Measurements from ENCODE around the gene ARHGAP9.
A peak's percentile ranks its signal among the peaks of the same experiment; 100 is the strongest.

Gene ARHGAP9

DNA sequence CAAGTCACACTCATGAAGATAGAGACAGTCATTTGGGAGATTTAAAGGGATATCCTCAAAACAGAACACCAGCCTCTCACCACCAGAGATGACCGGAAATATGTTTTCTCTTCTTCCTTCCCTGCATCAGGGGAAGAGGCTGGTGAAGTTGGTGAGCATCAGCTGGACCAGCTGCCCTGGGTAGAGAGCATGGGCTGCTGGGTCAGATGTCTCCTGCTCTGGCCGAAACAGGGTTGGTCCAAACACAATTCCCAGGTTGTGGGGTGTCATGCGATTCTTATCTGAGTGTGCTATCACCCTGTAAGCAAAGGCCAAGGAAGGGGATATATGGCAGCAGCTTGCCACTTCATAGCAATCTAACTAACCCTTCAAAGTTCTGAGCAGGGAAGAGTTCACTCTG is 7.3 kb downstream of the ARHGAP9 start:
- no peak for DNase-seq (ENCODE audit: low read depth)

DNA sequence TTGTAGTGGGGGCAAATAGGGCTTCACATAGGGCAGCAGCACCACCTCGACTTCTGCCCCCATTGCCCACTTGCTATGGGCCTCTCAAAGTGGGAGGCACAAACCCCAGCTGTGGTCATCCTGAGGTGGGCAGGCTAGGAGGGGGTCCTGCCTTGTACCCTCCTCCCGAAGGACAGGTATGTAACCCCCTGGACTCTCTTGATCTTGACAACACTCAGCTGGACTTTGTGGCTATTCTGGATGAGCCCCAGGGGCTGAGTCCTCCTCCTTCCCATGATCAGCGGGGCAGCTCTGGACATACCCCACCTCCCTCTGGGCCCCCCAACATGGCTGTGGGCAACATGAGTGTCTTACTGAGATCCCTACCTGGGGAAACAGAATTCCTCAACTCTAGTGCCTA is 8.0 kb downstream of the ARHGAP9 start:
- DNase-seq (ENCODE audit: low read depth) = no peak

DNA sequence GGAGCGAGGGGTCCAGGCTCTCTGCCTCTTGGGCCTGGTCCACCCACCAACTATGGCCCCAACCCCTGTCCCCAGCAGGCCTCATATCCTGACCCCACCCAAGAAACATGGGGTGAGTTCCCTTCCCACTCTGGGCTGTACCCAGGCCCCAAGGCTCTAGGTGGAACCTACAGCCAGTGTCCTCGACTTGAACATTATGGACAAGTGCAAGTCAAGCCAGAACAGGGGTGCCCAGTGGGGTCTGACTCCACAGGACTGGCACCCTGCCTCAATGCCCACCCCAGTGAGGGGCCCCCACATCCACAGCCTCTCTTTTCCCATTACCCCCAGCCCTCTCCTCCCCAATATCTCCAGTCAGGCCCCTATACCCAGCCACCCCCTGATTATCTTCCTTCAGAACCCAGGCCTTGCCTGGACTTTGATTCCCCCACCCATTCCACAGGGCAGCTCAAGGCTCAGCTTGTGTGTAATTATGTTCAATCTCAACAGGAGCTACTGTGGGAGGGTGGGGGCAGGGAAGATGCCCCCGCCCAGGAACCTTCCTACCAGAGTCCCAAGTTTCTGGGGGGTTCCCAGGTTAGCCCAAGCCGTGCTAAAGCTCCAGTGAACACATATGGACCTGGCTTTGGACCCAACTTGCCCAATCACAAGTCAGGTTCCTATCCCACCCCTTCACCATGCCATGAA is 8.6 kb downstream of the ARHGAP9 start:
- DNase-seq (ENCODE audit: low read depth) = no peak

DNA sequence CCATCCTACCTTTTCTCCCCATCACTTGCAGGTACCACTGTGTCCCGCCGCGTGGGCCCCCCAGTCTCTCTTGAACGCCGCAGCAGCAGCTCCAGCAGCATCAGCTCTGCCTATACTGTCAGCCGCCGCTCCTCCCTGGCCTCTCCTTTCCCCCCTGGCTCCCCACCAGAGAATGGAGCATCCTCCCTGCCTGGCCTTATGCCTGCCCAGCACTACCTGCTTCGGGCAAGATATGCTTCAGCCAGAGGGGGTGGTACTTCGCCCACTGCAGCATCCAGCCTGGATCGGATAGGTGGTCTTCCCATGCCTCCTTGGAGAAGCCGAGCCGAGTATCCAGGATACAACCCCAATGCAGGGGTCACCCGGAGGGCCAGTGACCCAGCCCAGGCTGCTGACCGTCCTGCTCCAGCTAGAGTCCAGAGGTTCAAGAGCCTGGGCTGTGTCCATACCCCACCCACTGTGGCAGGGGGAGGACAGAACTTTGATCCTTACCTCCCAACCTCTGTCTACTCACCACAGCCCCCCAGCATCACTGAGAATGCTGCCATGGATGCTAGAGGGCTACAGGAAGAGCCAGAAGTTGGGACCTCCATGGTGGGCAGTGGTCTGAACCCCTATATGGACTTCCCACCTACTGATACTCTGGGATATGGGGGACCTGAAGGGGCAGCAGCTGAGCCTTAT is 9.2 kb downstream of the ARHGAP9 start:
- no peak for DNase-seq (ENCODE audit: low read depth)

DNA sequence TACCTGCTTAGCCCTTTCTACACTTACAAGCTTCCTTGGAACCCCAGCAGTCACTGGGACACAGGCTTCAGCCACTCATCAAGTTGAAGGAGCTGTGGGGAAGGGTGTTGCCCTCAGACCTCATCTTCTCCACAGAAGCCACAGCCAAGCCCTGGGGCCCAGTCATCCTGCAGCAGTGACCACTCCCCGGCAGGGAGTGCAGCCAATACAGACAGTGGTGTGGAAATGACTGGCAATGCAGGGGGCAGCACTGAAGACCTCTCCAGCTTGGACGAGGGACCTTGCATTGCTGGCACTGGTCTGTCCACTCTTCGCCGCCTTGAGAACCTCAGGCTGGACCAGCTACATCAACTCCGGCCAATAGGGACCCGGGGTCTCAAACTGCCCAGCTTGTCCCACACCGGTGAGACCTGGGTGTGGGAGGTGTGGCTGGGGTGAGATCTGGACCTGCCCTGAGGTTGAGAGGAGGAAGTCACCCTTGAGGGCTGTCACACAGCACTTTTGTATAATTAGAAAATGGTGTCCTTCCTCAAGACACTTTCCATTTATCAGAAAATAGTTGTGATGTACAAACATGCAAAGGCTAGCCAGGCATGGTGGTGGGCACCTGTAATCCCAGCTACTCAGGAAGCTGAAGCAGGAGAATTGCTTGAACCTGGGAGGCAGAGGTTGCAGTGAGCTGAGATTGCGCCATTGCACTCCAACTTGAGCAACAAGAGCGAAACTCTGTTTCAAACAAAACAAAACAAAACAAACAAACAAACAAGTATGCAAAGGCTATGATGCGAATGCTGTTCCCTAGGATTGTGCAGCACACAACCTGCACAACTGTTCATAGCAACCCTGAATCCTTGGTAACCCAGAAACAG is 10.1 kb downstream of the ARHGAP9 start:
- DNase-seq (ENCODE audit: low read depth) = no peak

DNA sequence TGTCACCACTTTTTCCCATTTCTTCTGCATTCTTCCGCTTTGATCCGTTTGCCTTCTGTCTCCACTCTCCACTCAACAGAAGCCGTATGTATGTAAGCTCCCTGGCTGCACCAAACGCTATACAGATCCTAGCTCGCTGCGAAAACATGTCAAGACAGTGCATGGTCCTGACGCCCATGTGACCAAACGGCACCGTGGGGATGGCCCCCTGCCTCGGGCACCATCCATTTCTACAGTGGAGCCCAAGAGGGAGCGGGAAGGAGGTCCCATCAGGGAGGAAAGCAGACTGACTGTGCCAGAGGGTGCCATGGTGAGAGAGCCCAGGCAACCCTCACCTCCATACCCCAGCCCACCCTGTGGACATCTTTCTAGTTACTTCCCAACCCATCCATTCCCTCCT is 11.8 kb downstream of the ARHGAP9 start:
- no peak for DNase-seq (ENCODE audit: low read depth)

DNA sequence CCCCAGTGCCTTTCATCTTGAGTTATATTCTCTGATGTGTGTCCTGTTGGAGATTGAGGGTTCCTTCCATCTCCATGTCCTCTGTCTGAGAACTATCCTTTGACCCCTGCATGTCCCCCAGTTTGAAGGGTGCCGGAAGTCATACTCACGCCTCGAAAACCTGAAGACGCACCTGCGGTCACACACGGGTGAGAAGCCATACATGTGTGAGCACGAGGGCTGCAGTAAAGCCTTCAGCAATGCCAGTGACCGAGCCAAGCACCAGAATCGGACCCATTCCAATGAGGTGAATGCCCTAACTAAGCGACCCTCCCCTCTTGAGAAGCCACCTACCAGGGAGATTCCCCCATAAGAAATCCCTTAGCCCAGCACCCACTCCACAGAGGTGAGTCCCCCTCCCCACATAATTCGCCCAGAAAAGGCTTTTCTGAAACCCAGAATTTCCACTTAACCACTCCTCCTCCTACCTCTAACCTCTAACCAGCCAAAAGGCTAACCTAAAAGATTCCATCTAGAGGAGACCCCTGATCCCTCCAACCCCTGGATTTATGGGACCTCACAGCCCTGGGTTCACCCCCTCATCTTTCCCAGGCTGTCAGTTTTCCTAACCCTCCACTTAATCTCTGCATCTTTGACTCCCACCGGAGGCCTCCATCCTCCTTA is 12.3 kb downstream of the ARHGAP9 start:
- no peak for DNase-seq (ENCODE audit: low read depth)

DNA sequence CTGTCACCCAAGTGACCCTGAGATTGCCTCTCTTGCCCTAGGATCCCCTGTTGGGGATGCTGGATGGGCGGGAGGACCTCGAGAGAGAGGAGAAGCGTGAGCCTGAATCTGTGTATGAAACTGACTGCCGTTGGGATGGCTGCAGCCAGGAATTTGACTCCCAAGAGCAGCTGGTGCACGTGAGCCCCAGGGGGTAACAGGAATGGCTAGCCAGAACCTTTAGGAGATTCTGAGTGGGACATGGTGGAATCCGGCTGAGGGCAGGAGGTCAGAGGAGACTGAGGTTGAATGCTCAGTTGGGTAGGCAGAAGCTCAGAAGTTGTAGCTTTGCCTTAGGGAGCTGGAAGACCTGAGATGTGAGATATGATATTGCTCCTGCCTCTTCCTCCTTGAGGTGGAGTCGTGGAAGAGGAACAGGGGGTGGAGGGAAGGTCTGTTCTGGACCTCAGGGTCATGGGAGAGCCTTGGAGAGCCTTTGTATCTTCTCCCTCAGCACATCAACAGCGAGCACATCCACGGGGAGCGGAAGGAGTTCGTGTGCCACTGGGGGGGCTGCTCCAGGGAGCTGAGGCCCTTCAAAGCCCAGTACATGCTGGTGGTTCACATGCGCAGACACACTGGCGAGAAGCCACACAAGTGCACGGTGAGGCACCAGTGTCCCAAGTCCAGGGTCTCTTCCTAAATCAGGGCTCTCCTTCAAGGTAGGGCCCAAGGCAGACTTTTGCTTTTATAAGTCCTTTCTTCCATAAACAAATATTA is 13.7 kb downstream of the ARHGAP9 start:
- DNase-seq (ENCODE audit: low read depth) = no peak

DNA sequence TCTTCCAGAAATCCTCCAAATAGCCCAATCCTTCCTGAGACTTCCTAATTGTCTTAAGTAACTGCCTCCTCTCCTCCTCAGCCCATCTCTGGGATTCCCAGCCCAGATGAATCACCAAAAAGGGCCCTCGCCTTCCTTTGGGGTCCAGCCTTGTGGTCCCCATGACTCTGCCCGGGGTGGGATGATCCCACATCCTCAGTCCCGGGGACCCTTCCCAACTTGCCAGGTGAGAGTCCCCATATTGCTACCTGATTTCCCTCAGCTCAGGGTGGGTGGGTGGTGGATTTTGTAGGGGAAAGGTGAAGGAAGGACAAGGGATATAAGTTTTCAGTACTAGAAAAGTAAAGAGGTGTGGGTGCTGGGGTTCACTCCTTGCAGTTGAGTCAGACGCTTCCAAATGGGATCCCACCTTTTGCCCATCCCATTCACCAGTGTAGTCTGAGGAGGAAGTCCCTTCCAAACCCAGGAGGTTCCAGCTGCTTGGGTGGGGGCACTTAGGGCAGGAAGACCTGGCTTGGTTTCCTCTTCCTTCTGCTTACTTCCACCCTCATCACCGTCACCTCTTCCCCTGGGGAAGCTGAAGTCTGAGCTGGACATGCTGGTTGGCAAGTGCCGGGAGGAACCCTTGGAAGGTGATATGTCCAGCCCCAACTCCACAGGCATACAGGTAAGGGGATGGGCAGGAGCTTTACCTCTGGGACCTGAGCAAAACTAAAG is 14.5 kb downstream of the ARHGAP9 start:
- no peak for DNase-seq (ENCODE audit: low read depth)

DNA sequence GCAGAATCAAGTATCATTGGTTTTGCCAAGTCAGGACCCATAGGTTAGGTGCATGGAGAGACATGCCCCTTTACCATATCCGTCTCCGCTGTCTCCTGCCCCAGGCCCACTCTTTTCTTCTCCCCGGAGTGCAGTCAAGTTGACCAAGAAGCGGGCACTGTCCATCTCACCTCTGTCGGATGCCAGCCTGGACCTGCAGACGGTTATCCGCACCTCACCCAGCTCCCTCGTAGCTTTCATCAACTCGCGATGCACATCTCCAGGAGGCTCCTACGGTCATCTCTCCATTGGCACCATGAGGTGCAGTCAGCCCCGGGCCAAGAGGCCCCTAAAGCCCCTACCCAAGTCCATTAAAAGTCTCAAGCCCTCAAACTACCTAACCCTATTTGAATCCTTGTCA is 15.1 kb downstream of the ARHGAP9 start:
- DNase-seq (ENCODE audit: low read depth) = no peak

DNA sequence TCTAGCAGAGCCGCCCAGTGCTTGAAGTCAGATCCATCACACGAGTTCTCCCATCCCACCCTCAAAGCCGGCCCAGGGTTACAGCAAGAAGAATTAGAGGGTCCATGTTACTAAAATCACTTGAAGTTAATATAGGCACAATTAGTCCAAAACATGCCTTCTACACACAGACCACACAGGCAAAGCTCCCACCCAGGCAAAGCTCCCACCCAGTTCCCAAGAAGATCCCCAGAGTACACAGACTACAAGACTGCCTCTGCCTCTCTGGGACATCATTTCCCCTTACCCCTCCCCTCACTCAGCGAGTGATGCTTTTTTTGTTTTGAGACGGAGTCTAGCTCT is 16.8 kb downstream of the ARHGAP9 start:
- no peak for DNase-seq (ENCODE audit: low read depth)

DNA sequence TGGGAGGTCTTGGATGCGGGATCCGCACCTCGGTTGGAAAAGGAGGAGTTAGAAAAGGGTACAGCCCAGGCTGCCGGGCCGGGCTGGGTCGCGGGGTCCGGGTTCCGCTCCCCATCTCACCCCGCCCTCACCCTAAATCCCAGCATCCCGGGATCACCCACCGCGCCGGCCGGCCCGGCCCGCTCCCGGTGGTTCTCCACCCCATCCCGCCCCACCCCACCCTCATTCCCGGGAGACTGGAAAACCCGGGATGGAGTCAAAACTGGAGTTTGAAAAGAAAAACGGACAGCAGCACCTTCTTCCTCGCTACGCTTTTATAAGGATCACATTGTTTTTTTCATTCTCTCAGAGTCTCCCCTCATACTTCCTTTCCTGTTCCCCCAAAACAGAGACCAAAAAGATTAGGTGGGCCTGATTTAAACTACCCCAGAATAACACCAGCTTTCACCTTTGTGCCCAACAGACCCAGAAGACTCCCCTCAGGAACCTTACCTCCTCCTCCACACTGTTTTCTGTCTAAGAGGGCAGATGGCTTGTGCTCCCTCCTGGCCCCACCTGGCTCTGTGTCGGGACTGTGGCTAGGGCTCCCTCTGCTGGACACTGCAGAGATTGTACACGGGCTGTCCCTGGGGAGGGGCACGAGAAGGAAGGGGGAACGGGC is 17.3 kb downstream of the ARHGAP9 start:
- DNase-seq (ENCODE audit: low read depth) = peak; percentile 82

DNA sequence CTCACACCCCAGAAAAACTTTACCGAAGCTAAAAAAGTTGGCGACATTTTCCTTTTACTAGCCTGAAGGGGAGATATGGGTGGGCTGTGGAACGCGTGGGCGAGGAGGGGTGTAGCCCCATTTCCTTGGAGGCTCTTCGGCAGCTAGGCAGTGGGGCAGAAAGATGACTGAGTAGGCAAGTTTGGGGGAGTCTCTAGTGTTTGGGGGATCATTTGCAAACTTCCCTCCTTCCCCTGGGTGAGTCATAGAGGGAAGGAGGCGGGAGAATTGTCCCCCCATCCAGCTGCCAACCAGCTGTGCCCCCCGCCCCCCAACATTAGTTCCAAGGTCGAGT is 17.8 kb downstream of the ARHGAP9 start:
- DNase-seq (ENCODE audit: low read depth) = no peak

DNA sequence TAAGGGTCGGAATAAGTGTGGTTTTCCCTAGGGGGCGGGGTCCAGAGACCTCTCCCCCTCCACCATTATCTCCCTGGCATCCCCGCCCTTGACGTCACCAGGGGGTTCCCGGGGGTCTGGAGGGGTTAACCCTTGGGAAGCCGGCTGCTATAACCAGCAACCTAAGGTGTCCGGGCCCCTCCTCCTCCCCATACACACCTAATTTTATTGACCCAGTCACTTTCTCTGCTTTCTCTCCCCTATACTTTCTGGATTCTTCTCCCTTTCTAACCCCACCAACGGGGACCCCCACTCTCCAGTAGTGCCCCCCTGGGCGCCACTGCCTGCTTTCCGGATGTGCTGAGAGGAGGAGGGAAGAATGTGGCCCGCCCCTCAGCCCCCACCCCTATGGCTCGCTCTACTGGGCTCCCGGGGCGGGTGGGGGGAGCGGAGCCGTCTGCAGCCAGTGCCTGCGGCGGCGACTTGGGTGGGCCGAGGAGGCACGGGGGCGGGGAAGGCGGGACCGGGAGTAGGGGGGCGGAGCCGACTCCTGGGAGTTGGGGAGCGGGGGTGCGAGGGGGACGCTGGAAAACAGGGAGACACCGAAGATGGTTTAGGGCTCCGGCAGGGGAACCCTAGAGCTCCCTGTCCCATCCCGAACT is 18.3 kb downstream of the ARHGAP9 start:
- DNase-seq (ENCODE audit: low read depth) = no peak

DNA sequence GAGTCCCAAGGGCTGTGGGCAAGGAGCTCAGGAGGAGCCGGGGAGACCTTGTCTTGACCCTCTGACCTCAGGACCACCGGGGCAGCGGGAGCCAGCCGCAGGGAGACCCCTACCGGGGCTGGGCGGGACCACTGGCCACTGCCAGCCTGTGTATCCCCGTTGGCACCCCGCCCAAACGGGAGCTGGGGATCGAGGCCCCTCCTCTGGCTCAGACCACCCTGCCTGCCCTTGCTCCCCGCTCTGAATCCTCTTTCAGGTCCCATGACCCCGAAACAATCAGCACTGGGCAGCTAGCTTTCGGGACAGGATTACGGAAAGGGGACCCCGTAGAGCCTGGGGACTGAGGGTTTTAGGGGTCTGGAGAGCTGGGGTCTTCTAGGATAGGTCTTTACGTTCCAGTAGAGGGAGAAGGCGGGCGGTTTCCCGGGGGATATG is 18.8 kb downstream of the ARHGAP9 start:
- no peak for DNase-seq (ENCODE audit: low read depth)

DNA sequence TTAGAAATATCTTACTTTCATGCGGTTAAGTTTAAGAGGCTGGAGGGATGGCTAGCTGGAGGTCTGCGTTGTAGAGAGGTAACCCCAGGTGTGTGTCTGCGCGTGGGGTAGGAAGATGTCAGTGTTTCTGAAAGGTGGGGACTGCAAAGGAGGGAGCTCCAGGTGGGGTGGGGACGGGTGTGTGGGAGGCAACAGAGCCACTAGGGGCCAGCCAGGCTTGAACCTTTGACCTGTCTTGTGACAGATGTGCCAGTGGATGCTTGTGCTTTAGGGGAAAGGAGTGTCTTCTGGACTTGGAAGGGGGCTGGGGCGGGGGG is 19.2 kb downstream of the ARHGAP9 start:
- no peak for DNase-seq (ENCODE audit: low read depth)

DNA sequence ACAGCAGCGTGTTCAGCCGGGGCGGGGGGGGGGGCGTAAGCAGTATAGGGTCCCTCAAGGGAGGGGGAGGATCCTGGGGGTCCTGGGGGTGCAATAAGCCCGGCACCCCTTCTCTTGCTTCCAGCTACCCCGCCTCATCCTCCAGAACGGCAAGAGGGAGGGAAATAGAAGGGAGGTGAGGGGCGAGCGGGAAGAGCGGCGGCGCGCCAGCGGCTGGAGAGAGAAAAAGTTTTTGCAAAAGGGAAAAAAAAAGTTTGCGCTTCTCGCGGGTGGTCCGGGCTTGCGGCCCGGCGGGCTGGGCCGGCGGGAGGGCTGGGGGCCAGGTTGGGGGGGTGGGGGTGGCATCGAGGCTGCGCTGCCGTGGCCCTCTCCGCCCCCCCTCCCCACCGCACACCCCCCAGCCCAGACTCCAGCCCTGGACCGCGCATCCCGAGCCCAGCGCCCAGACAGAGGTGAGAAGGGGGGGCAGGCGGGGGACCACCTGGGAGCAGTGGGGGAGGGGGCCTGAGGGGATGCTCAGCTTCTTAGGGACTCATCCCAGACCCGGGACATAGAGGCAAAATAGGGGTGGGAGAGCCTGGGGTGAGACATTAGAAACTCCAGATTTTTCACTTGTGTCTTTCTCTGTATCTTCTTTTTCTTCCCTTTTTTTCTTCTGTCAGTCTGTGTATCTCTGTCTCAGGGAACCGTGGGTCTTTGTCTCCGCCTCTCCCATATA is 19.8 kb downstream of the ARHGAP9 start, which contains the start of gene GLI1:
GLI1 (plus strand) TSS at position 36 of the 718 bp plus-strand sequence. CDS start 3,907 bp downstream, outside the sequence.
- DNase-seq (ENCODE audit: low read depth) = no peak

DNA sequence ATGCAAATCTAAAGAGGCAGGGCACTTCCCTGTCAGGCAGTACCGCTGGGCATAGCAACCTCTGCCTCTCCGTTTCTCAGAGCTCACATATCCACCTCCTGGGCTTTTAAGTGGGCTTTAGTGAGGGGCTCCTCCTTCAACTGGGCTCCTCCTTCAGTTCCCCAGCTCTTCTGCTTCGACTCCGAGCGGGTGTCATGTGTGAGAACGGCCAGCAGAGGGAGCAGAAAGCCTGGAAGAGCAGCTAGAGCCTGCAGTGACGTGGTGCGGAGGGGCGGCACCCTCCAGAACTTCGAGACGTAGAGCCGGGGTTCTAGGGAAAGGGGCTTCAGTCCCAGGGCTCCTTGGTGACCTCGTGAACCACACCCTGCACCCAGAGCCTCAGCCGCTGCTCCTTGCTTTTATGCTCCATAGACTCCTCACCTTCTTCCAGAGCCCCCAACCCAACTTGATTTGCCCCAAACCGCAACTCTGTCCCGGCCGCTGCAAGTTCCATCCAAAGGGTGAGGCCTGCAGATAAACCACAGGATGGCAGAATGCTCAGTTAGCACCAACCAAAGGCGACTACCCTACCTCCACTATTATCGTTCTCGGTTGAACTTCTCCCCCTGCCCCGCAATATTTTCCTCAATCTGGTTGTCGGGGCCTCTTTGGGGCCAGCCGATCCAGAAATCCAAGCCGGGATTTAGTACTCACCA is 20.5 kb downstream of the ARHGAP9 start:
- DNase-seq (ENCODE audit: low read depth) = peak; percentile 89

DNA sequence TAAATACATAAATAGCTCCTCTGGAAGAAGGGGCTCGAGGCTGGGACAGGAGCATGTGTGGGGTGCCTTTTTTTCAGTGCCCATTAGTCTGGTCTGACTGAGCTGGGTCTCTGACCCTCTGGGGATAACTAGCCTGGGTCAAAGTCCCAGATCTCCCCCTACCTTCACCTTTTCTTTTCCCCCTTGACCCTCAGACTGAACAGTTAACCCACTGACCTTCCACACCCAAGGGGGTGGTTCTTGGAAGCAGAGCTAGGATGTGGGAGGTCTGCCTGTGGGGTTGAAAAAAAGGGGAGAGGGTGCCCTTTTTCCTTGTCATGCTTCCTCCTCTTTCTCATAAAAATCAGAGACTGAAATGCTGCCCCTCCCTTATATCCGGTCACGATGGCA is 21.0 kb downstream of the ARHGAP9 start:
- no peak for DNase-seq (ENCODE audit: low read depth)

Data from activated gamma-delta T cell treated with anti-CD3 and anti-CD28 coated beads, Interleukin-2, amount 50 U/mL, for 16 hours (primary cell).